SJSA1 (cell line): ENCODE data around the gene SHANK2. TPM values are rescaled to one million over a fixed set of nuclear protein-coding genes. Genes with fewer than 3 reads are reported as not detected.

ENCODE experiments used
- DNase-seq, 2 experiments: peaks; one replicate each; pipeline ENCODE4 v3.0.0-alpha.2; 2015 to 2020; ENCODE audit warnings: low spot score in 2 of 2, low read depth in 1 of 2
- H3K27ac ChIP-seq: fragments of 250-450 bp; sonication (Bioruptor Pico); 2 replicates; pipeline ENCODE4 v1.5.1; 2020; ENCODE audit warnings: mild to moderate bottlenecking, moderate library complexity
- H3K27me3 ChIP-seq: fragments of 250-450 bp; sonication (Bioruptor Pico); replicated peaks from 2 replicates; pipeline ENCODE4 v1.5.1; 2020; ENCODE audit warnings: mild to moderate bottlenecking, moderate library complexity
- H3K36me3 ChIP-seq: fragments of 250-450 bp; sonication (Bioruptor Pico); 2 replicates; pipeline ENCODE4 v1.5.1; 2020; ENCODE audit warnings: mild to moderate bottlenecking
- H3K4me1 ChIP-seq: fragments of 250-450 bp; sonication (Bioruptor Pico); replicated peaks from 2 replicates; pipeline ENCODE4 v1.6.1; 2021; ENCODE audit warnings: mild to moderate bottlenecking
- H3K4me3 ChIP-seq: fragments of 250-450 bp; sonication (Bioruptor Pico); 2 replicates; pipeline ENCODE4 v1.5.1; 2020; ENCODE audit warnings: mild to moderate bottlenecking
- H3K9me3 ChIP-seq: fragments of 250-450 bp; sonication (Bioruptor Pico); replicated peaks from 2 replicates; pipeline ENCODE4 v1.5.1; 2020; ENCODE audit warnings: mild to moderate bottlenecking
- total RNA-seq: library from RNA; depleted of rRNA; stranded (reverse); fragments of >200 nt; shearing (Covaris generic); gene quantifications from 2 replicates; pipeline ENCODE4 v1.2.3, GENCODE V29; 2014; rRNA removed

Gene SHANK2
- 3.3 and 10.7 TPM in 2 replicates for total RNA-seq

GRCh38 chr11:71252269-71252769 is at the start of gene SHANK2:
SHANK2 (minus strand) TSS chr11:71252577; CDS start chr11:71147326, 105,251 bp downstream.
- H3K36me3 ChIP-seq, result no peaks in the 10 kb centered on the region
- H3K4me1 ChIP-seq, result peaks cover 16% of the 10 kb centered on the region
- H3K27ac ChIP-seq, result peak within 1 kb of the TSS; percentile 29; the same call in 1 of the 2 replicates
- H3K4me3 ChIP-seq, result peak within 1 kb of the TSS; percentile 65
- no peaks in the 10 kb centered on the region for H3K9me3 ChIP-seq
- no peaks in the 10 kb centered on the region for H3K27me3 ChIP-seq
- no peak for DNase-seq

GRCh38 chr11:71301858-71302533 is 49.6 kb upstream of the SHANK2 start:
- Histone ChIP-seq H3K4me1 (peaks cover 42% of the 10 kb centered on the region), H3K27ac (no peak overlapping the region), H3K4me3 (no peak overlapping the region), H3K27me3 (no peaks in the 10 kb centered on the region), H3K9me3 (no peaks in the 10 kb centered on the region), H3K36me3 (no peaks in the 10 kb centered on the region)
- no peak for DNase-seq

- no peaks in the 10 kb centered on the region for H3K36me3 ChIP-seq
- no peak overlapping the region for H3K4me3 ChIP-seq
- peak overlapping the region; percentile 81 for H3K27ac ChIP-seq
- H3K4me1 ChIP-seq, result peaks cover 42% of the 10 kb centered on the region
- DNase-seq, result no peak
- no peaks in the 10 kb centered on the region for H3K9me3 ChIP-seq
- H3K27me3 ChIP-seq, result no peaks in the 10 kb centered on the region
These were observed 48.9 kb upstream of the SHANK2 start for GRCh38 chr11:71301046-71301857.

GRCh38 chr11:71300187-71300586 is 47.8 kb upstream of the SHANK2 start:
- H3K36me3 ChIP-seq, result no peaks in the 10 kb centered on the region
- no peaks in the 10 kb centered on the region for H3K9me3 ChIP-seq
- H3K4me3 ChIP-seq, result no peak overlapping the region
- peaks cover 42% of the 10 kb centered on the region for H3K4me1 ChIP-seq
- H3K27ac ChIP-seq, result peak overlapping the region; percentile 81
- no peaks in the 10 kb centered on the region for H3K27me3 ChIP-seq
- DNase-seq, result peak in 1 of 2 experiments; percentile 55

GRCh38 chr11:71298761-71299181 is 46.4 kb upstream of the SHANK2 start:
- Histone ChIP-seq H3K4me3 (no peak overlapping the region), H3K9me3 (no peaks in the 10 kb centered on the region), H3K27ac (peak overlapping the region; percentile 80), H3K4me1 (peaks cover 42% of the 10 kb centered on the region), H3K27me3 (no peaks in the 10 kb centered on the region), H3K36me3 (no peaks in the 10 kb centered on the region)
- DNase-seq, result no peak

GRCh38 chr11:71298016-71298550 is 45.7 kb upstream of the SHANK2 start:
- DNase-seq, result no peak
- no peaks in the 10 kb centered on the region for H3K27me3 ChIP-seq
- no peak overlapping the region for H3K4me3 ChIP-seq
- H3K36me3 ChIP-seq, result no peaks in the 10 kb centered on the region
- peak overlapping the region; percentile 80 for H3K27ac ChIP-seq
- H3K4me1 ChIP-seq, result peaks cover 43% of the 10 kb centered on the region
- no peaks in the 10 kb centered on the region for H3K9me3 ChIP-seq

- no peak overlapping the region for H3K4me3 ChIP-seq
- no peak for DNase-seq
- H3K4me1 ChIP-seq, result peaks cover 30% of the 10 kb centered on the region
- no peaks in the 10 kb centered on the region for H3K9me3 ChIP-seq
- no peaks in the 10 kb centered on the region for H3K36me3 ChIP-seq
- H3K27me3 ChIP-seq, result no peaks in the 10 kb centered on the region
- H3K27ac ChIP-seq, result no peak overlapping the region
These were observed 42.6 kb upstream of the SHANK2 start for GRCh38 chr11:71294846-71295600.

- no peak for DNase-seq
These were observed 41.8 kb upstream of the SHANK2 start for GRCh38 chr11:71293961-71294782.

GRCh38 chr11:71286701-71287643 is 34.6 kb upstream of the SHANK2 start:
- no peaks in the 10 kb centered on the region for H3K36me3 ChIP-seq
- peak; percentile 88 to 91 for DNase-seq
- H3K9me3 ChIP-seq, result no peaks in the 10 kb centered on the region
- no peaks in the 10 kb centered on the region for H3K27me3 ChIP-seq
- peaks cover 21% of the 10 kb centered on the region for H3K4me1 ChIP-seq
- peak overlapping the region; percentile 40 for H3K27ac ChIP-seq
- no peak overlapping the region for H3K4me3 ChIP-seq

More at GRCh38 chr11:71293961-71294782, 41.8 kb upstream of the SHANK2 start:
- no peaks in the 10 kb centered on the region for H3K9me3 ChIP-seq
- H3K36me3 ChIP-seq, result no peaks in the 10 kb centered on the region
- peaks cover 21% of the 10 kb centered on the region for H3K4me1 ChIP-seq
- no peak overlapping the region for H3K27ac ChIP-seq
- H3K27me3 ChIP-seq, result no peaks in the 10 kb centered on the region
- H3K4me3 ChIP-seq, result no peak overlapping the region

GRCh38 chr11:71285111-71285510 is 32.7 kb upstream of the SHANK2 start:
- H3K36me3 ChIP-seq, result no peaks in the 10 kb centered on the region
- H3K27me3 ChIP-seq, result no peaks in the 10 kb centered on the region
- H3K4me1 ChIP-seq, result peaks cover 21% of the 10 kb centered on the region
- H3K4me3 ChIP-seq, result no peak overlapping the region
- no peak for DNase-seq
- H3K9me3 ChIP-seq, result no peaks in the 10 kb centered on the region
- H3K27ac ChIP-seq, result no peak overlapping the region

GRCh38 chr11:71284525-71285092 is 32.2 kb upstream of the SHANK2 start:
- Histone ChIP-seq H3K27me3 (no peaks in the 10 kb centered on the region), H3K36me3 (no peaks in the 10 kb centered on the region), H3K4me3 (no peak overlapping the region), H3K27ac (no peak overlapping the region), H3K9me3 (no peaks in the 10 kb centered on the region), H3K4me1 (peaks cover 21% of the 10 kb centered on the region)
- DNase-seq, result no peak
